ENCODE measurements around the gene CCNH. TPM values are rescaled to one million over a fixed set of nuclear protein-coding genes. Genes with fewer than 3 reads are reported as not detected.

Gene CCNH
- total RNA-seq (28.9 TPM), polyA plus RNA-seq (ENCODE audit: insufficient read depth in 1 of 8, insufficient read length in 8 of 8, low replicate concordance in 1 of 8) (10 to 100 TPM; 20.9 to 27.1 (median 25.4) TPM)
- long read RNA-seq, donor 1, partial matches to known transcripts = 0 of 2 reads
- long read RNA-seq, donor 1, other reads (novel, unspliced or antisense) = 0 of 2 reads
- long read RNA-seq, donor 2, partial matches to known transcripts = 0 of 1 reads
- long read RNA-seq, donor 2, other reads (novel, unspliced or antisense) = 0 of 1 reads
- long read RNA-seq, donor 3, transcript CCNH-201 (9 exons, 1,378 nt) = major isoform, 5 of 51 reads
- long read RNA-seq, donor 3, partial matches to known transcripts = 46 of 51 reads
- long read RNA-seq, donor 3, other reads (novel, unspliced or antisense) = 0 of 51 reads
- long read RNA-seq, donor 4, partial matches to known transcripts = 0 of 5 reads
- long read RNA-seq, donor 4, other reads (novel, unspliced or antisense) = 0 of 5 reads
- long read RNA-seq, donor 5, transcript CCNH-201 (9 exons, 1,378 nt) = major isoform, 5 of 9 reads
- long read RNA-seq, donor 5, partial matches to known transcripts = 0 of 9 reads
- long read RNA-seq, donor 5, other reads (novel, unspliced or antisense) = 0 of 9 reads
- long read RNA-seq, donor 6, transcript CCNH-201 (9 exons, 1,378 nt) = major isoform, 6 of 9 reads
- long read RNA-seq, donor 6, partial matches to known transcripts = 0 of 9 reads
- long read RNA-seq, donor 6, other reads (novel, unspliced or antisense) = 0 of 9 reads
- long read RNA-seq, donor 7, transcript CCNH-201 (9 exons, 1,378 nt) = major isoform, 10 of 11 reads
- long read RNA-seq, donor 7, partial matches to known transcripts = 0 of 11 reads
- long read RNA-seq, donor 7, other reads (novel, unspliced or antisense) = 0 of 11 reads
- long read RNA-seq, donor 8, transcript CCNH-201 (9 exons, 1,378 nt) = major isoform, 6 of 41 reads
- long read RNA-seq, donor 8, partial matches to known transcripts = 33 of 41 reads
- long read RNA-seq, donor 8, other reads (novel, unspliced or antisense) = 0 of 41 reads
- long read RNA-seq, donor 9, transcript CCNH-201 (9 exons, 1,378 nt) = major isoform, 8 of 11 reads
- long read RNA-seq, donor 9, partial matches to known transcripts = 0 of 11 reads
- long read RNA-seq, donor 9, other reads (novel, unspliced or antisense) = 0 of 11 reads
- long read RNA-seq, donor 10, transcript CCNH-201 (9 exons, 1,378 nt) = major isoform, 9 of 25 reads
- long read RNA-seq, donor 10, partial matches to known transcripts = 13 of 25 reads
- long read RNA-seq, donor 10, other reads (novel, unspliced or antisense) = 0 of 25 reads
- long read RNA-seq, donor 11, partial matches to known transcripts = 0 of 5 reads
- long read RNA-seq, donor 11, other reads (novel, unspliced or antisense) = 0 of 5 reads

DNA sequence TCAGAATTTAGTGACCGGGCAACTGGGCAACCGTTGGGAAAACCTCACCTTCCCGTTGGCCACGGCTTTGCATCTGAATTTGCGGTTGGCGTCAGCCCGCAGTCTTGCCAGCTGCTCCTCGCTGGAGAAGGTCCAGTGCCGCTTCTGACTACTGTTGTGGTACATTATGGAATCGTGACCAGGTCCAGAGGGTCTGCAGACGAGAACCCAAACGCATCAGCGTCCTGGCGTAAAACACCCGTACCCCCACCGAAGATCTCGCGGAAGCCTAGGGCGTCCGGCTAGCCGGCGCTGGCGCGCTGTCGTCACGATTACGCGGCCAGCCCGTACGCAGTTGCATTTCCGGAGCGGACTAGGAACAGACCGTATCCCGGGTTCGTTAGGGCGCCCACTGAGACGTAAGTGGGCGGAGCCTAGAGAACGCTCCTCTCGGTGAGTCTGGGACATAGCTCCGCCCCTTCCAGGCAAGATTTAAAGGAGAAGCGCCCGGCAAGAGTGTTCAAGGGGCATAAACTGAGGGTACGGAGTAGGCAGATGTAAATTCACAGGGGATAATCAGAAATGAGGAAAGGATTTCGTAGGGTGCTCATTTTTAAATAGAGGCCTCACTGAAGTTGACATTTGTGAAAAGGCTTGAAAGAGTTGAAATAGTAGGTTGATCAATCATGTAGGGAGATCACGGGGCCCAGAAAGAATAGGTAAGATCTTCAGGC is at the start of gene CCNH:
Gene CCNH, minus strand, starts transcription at position 301 of the 713 bp plus-strand sequence. Its CDS starts 136 bp downstream, at position 165.
- peak; percentile 100 for DNase-seq
- H3K9me3 ChIP-seq (replicated peaks; ENCODE audit: control insufficient read depth, low read depth, low read length) = no peaks in the 10 kb centered on the region

DNA sequence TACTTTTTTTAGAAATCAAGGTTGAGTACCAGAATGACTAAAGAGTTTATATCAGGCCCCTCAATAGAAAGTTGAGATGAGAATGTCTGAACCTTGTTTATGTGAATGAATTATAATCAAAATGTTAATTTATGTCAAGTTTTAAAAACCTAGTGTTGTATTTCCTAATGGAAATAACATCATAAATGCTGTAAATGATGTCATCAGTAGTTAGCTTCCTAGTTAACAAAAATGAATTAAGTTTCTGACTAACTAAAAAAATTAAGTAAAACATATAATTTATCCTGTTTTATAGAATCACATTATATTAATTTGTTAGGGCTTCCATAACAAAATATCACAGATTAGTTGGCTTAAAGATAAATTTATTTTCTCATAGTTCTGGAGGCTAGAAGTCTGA is 45.0 kb upstream of the CCNH start:
- no peak overlapping the region for H3K27ac ChIP-seq (ENCODE audit: low read length)
- no peak for DNase-seq
- H3K4me1 ChIP-seq (ENCODE audit: control insufficient read depth, insufficient read depth, low read length) = no peaks in the 10 kb centered on the region
- H3K9me3 ChIP-seq (replicated peaks; ENCODE audit: control insufficient read depth, low read depth, low read length) = no peaks in the 10 kb centered on the region
- no peaks in the 10 kb centered on the region for H3K36me3 ChIP-seq (ENCODE audit: control insufficient read depth, insufficient read depth, low read length)
- H3K4me3 ChIP-seq (ENCODE audit: low read length) = no peak overlapping the region
- H3K27me3 ChIP-seq (ENCODE audit: control insufficient read depth, insufficient read depth, low read length) = no peaks in the 10 kb centered on the region

More for the DNA sequence above, at the start of gene CCNH:
- Histone ChIP-seq H3K4me1 (ENCODE audit: control insufficient read depth, insufficient read depth, low read length) (no peaks in the 10 kb centered on the region), H3K27me3 (ENCODE audit: control insufficient read depth, insufficient read depth, low read length) (no peaks in the 10 kb centered on the region), H3K36me3 (ENCODE audit: control insufficient read depth, insufficient read depth, low read length) (peaks cover 9% of the 10 kb centered on the region), H3K27ac (ENCODE audit: low read length) (peak within 1 kb of the TSS; percentile 99), H3K4me3 (ENCODE audit: low read length) (peak within 1 kb of the TSS; percentile 86)
- WGBS (ENCODE audit: insufficient coverage) = 0% methylated on average over 46 of the region's 46 CpGs

DNA sequence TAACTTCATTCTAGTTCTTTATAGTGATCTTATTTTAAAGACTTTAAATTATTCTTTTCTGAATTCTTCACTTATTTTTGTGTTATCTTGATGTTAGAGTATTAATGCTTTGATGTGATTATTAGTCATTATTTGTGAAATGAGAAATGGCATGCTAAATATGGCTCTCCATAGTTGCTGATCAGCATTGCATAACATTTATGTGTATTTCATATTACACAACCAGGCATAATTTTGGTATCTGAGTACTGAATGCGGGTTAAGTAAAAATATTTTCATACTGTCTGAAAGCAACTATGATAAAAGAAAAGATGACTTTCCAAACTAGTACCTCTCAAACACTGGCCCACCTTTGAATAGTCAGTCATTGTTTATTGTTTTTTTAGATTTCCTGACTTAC is 41.1 kb upstream of the CCNH start:
- no peaks in the 10 kb centered on the region for H3K4me1 ChIP-seq (ENCODE audit: control insufficient read depth, insufficient read depth, low read length)
- DNase-seq = no peak
- H3K27ac ChIP-seq (ENCODE audit: low read length) = no peak overlapping the region
- WGBS (ENCODE audit: insufficient coverage) = no CpG with 5 or more reads among the region's 1 CpG
- H3K36me3 ChIP-seq (ENCODE audit: control insufficient read depth, insufficient read depth, low read length) = no peaks in the 10 kb centered on the region
- no peaks in the 10 kb centered on the region for H3K9me3 ChIP-seq (replicated peaks; ENCODE audit: control insufficient read depth, low read depth, low read length)
- H3K4me3 ChIP-seq (ENCODE audit: low read length) = no peak overlapping the region
- H3K27me3 ChIP-seq (ENCODE audit: control insufficient read depth, insufficient read depth, low read length) = no peaks in the 10 kb centered on the region

DNA sequence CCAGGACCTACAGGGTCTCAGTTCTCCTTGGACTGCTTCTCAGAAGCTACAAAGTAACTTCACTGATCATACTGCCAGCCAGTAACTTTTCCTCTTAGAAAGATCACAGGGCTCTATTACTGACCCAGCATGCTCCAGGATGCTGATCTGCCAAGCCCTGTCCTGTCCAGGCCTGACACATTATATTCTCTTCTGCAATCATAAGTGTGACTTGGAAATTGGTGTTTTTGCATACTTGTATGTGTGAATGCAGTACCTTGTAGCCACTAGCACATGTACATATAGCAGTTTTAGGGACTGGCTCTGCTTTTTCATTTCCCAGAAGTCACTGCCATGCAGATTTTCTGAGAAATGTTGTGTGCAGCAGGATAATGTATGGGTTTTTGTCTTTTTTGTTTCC is 40.1 kb upstream of the CCNH start:
- H3K4me3 ChIP-seq (ENCODE audit: low read length) = no peak overlapping the region
- H3K9me3 ChIP-seq (replicated peaks; ENCODE audit: control insufficient read depth, low read depth, low read length) = no peaks in the 10 kb centered on the region
- no peaks in the 10 kb centered on the region for H3K4me1 ChIP-seq (ENCODE audit: control insufficient read depth, insufficient read depth, low read length)
- no peaks in the 10 kb centered on the region for H3K36me3 ChIP-seq (ENCODE audit: control insufficient read depth, insufficient read depth, low read length)
- H3K27ac ChIP-seq (ENCODE audit: low read length) = no peak overlapping the region
- DNase-seq = no peak
- H3K27me3 ChIP-seq (ENCODE audit: control insufficient read depth, insufficient read depth, low read length) = no peaks in the 10 kb centered on the region

DNA sequence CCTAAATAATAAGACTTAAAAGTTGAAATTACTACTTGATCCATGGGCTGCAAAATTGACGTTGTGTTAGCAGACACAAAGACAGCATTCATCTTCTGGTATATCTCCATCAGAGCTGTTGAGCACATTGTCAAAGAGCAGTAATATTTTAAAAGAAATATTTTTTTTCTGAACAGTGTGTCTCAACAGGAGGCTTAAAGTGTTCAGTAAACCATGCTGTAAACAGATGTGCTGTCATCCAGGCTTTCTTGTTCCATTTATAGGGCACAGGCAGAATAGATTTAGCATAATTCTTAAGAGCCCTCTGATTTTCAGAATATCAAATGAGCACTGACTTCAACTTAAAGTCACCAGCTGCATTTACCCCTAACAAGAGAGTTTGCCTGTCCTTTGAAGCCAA is 29.7 kb upstream of the CCNH start:
- no peaks in the 10 kb centered on the region for H3K9me3 ChIP-seq (replicated peaks; ENCODE audit: control insufficient read depth, low read depth, low read length)
- H3K27ac ChIP-seq (ENCODE audit: low read length) = no peak overlapping the region
- DNase-seq = no peak
- H3K27me3 ChIP-seq (ENCODE audit: control insufficient read depth, insufficient read depth, low read length) = no peaks in the 10 kb centered on the region
- no CpG with 5 or more reads among the region's 1 CpG for WGBS (ENCODE audit: insufficient coverage)
- no peaks in the 10 kb centered on the region for H3K4me1 ChIP-seq (ENCODE audit: control insufficient read depth, insufficient read depth, low read length)
- H3K4me3 ChIP-seq (ENCODE audit: low read length) = no peak overlapping the region
- H3K36me3 ChIP-seq (ENCODE audit: control insufficient read depth, insufficient read depth, low read length) = no peaks in the 10 kb centered on the region

DNA sequence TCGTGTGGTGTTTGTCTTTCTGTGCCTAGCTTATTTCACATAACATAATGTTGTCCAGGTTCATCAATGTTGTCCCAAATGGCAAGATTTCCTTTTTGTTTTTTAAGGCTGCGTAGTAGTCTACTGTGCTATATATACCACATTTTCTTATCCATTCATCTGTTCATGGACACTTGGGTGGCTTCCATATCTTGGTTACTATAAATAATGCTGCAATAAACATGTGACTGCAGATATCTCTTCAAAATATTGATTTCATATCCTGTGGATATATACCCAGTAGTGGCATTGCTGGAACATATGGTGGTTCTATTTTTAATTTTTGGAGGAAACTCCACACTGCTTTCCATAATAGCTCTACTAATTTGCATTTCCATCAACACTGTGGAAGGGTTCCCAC is 25.5 kb upstream of the CCNH start:
- whole genome bisulfite sequencing (ENCODE audit: insufficient coverage) = no CpG with 5 or more reads among the region's 2 CpGs
- no peak overlapping the region for H3K27ac ChIP-seq (ENCODE audit: low read length)
- no peaks in the 10 kb centered on the region for H3K4me1 ChIP-seq (ENCODE audit: control insufficient read depth, insufficient read depth, low read length)
- DNase-seq = no peak
- H3K27me3 ChIP-seq (ENCODE audit: control insufficient read depth, insufficient read depth, low read length) = no peaks in the 10 kb centered on the region
- no peaks in the 10 kb centered on the region for H3K36me3 ChIP-seq (ENCODE audit: control insufficient read depth, insufficient read depth, low read length)
- H3K9me3 ChIP-seq (replicated peaks; ENCODE audit: control insufficient read depth, low read depth, low read length) = no peaks in the 10 kb centered on the region
- no peak overlapping the region for H3K4me3 ChIP-seq (ENCODE audit: low read length)

DNA sequence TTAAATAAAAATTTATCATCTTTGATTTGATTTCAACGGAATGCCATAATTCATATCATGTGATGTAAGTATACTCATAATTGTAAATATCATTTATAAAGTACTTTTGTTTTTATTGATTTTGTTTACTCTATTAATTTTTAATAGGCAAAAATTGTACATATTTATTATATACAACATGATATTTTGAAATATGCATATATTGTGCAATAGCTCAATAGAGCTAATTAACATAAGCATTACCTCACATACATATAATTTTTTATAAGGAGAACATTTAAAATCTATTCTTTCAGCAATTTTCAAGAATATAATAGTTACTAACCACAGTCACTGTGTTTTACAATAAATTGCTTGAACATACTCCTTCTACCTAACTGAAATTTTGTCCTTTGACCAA is 25.0 kb upstream of the CCNH start:
- Histone ChIP-seq H3K4me1 (ENCODE audit: control insufficient read depth, insufficient read depth, low read length) (no peaks in the 10 kb centered on the region), H3K9me3 (replicated peaks; ENCODE audit: control insufficient read depth, low read depth, low read length) (no peaks in the 10 kb centered on the region), H3K27me3 (ENCODE audit: control insufficient read depth, insufficient read depth, low read length) (no peaks in the 10 kb centered on the region), H3K27ac (ENCODE audit: low read length) (no peak overlapping the region), H3K36me3 (ENCODE audit: control insufficient read depth, insufficient read depth, low read length) (no peaks in the 10 kb centered on the region), H3K4me3 (ENCODE audit: low read length) (no peak overlapping the region)
- WGBS (ENCODE audit: insufficient coverage) = no CpG with 5 or more reads among the region's 1 CpG
- no peak for DNase-seq

DNA sequence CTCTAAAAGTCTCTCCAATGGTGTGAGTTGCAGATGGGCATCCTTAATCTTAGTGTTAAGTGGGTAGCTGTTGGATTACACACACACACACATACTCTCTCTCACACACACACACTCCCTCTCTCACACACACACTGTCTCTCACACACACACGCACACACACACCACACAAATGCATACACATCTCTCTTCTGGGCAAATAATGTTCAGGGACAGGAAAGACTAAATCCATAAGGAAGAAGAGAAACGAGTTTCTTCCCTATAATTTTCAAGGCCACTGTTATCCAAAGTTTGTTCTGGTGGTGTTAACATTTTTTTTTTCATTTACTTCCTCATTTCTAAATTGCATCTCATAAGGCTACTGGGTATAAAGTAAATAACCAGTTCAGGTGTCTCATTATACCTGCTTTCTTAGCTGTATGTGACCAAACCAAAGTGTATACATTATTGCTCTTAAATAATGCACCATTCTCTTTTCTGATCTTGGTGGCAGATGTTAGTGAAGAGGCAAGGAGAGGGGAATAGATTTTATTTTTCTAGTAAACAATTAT is 22.5 kb upstream of the CCNH start:
- Histone ChIP-seq H3K4me1 (ENCODE audit: control insufficient read depth, insufficient read depth, low read length) (no peaks in the 10 kb centered on the region), H3K36me3 (ENCODE audit: control insufficient read depth, insufficient read depth, low read length) (no peaks in the 10 kb centered on the region), H3K4me3 (ENCODE audit: low read length) (no peak overlapping the region), H3K27ac (ENCODE audit: low read length) (no peak overlapping the region), H3K27me3 (ENCODE audit: control insufficient read depth, insufficient read depth, low read length) (no peaks in the 10 kb centered on the region), H3K9me3 (replicated peaks; ENCODE audit: control insufficient read depth, low read depth, low read length) (no peaks in the 10 kb centered on the region)
- DNase-seq = no peak
- no CpG with 5 or more reads among the region's 2 CpGs for WGBS (ENCODE audit: insufficient coverage)

DNA sequence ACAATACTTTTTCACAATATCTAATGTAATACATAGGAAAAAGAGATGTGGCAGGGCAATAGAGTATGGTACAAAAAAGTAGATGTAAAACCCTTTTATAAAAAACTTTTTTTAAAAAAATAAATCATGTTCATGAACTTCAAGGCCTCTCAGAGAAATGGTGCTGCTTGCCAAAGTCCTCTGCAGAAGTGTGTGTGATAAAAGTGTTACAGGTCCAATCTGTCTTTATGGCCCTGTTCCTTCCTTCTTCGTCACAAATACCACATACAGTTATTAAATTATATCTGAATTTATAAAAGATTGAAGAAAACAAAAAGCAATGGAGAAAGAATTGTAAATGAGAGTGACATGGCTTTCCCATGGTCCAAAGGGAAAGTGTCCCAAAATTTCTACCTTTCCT is 21.7 kb upstream of the CCNH start:
- Histone ChIP-seq H3K4me1 (ENCODE audit: control insufficient read depth, insufficient read depth, low read length) (no peaks in the 10 kb centered on the region), H3K27me3 (ENCODE audit: control insufficient read depth, insufficient read depth, low read length) (no peaks in the 10 kb centered on the region), H3K27ac (ENCODE audit: low read length) (no peak overlapping the region), H3K36me3 (ENCODE audit: control insufficient read depth, insufficient read depth, low read length) (no peaks in the 10 kb centered on the region), H3K4me3 (ENCODE audit: low read length) (no peak overlapping the region), H3K9me3 (replicated peaks; ENCODE audit: control insufficient read depth, low read depth, low read length) (no peaks in the 10 kb centered on the region)
- no peak for DNase-seq
- WGBS (ENCODE audit: insufficient coverage) = no CpG with 5 or more reads among the region's 1 CpG

All from muscle of leg (tissue), 16 donors.